Omental fat pad (tissue), 4 donors: ENCODE measurements around the gene FRMD4A. TPM values are rescaled to one million over a fixed set of nuclear protein-coding genes. Genes with fewer than 3 reads are reported as not detected.

Source experiments
- ATAC-seq: fragments of 150-250 bp; one replicate; pipeline ENCODE4 v1.9.1; 2016; ENCODE audit warnings: mild to moderate bottlenecking, moderate library complexity; ENCODE audit not compliant: low FRiP score
- DNase-seq: peaks from one replicate; pipeline ENCODE4 v3.0.0-alpha.2; 2019; ENCODE audit warnings: low spot score
- CTCF ChIP-seq, 3 donors: fragments of 450-650 bp; IDR thresholded peaks; one replicate each; pipeline ENCODE4 v1.5.1; 2016 to 2017; ENCODE audit warnings: antibody characterized with exemption in 3 of 3, mild to moderate bottlenecking in 3 of 3, moderate library complexity in 2 of 3
- small RNA-seq: library from RNA; depleted of rRNA; stranded (forward); fragments of <200 nt; gene quantifications from one replicate; pipeline ENCODE3, GENCODE V24; 2016
- total RNA-seq, 4 donors: library from RNA; depleted of rRNA; stranded (reverse); fragments of >200 nt; gene quantifications; one replicate each; pipeline ENCODE4 v1.1.0, GENCODE V29; 2016

Gene FRMD4A
- total RNA-seq, 4 donors from 2014 or later = 66.8 to 119 (median 81.6) TPM

DNA sequence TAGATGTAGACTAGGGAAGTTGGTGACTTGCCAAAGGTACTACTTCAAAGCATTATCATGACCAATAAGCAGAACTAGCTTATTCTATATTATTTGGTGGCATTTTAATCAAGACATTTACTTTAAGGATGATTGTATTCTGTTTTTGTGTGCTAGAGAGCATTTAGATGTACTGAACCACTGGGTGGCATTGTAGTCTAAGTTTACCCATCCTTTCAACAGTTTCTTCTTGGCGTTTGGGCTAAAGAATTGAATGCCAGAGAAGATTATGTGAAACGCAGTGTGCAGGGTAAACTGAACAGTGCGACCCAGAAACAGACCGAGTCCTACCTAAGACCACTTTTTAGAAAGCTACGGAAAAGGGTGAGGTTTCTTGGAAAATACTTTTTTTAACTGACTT is 717.2 kb downstream of the FRMD4A start:
- no peak for ATAC-seq
- DNase-seq = no peak
- no peak for TF ChIP-seq CTCF (IDR thresholded peaks at IDR 0.05)

DNA sequence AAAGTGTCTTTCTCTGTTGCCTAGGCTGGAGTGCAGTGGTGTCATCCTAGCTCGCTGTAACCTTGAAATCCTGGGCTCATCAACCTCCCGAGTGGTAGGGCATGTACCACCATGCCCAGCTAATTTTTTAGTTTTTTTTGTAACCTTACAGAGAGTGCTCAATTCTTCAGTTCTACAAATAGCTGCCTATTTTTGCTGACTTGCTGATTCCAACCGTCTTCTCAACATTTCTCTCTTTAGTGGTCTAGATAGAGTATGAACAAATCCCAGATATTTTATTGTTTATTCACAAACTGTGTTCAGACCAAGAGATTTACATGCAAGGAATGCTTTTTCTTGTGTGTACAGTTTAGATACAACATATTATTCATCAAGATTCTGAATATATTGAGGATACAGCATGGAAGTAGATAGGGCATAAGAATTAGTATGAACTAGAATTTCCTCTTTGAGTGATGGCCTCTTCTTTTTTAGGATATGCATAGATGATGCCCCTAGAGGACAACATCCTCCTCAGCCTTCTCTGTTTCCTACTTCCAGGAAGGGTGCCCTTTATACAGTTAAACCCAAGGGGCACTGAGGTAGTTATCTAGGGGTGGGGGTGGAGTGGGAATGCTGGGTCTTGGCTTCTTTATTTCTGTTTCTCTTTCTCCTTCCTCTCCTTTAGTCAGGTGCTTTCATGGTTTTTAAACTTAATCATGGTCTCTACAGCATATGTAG is 717.9 kb downstream of the FRMD4A start:
- no peak for DNase-seq
- TF ChIP-seq CTCF (IDR thresholded peaks at IDR 0.05) = no peak
- no peak for ATAC-seq

DNA sequence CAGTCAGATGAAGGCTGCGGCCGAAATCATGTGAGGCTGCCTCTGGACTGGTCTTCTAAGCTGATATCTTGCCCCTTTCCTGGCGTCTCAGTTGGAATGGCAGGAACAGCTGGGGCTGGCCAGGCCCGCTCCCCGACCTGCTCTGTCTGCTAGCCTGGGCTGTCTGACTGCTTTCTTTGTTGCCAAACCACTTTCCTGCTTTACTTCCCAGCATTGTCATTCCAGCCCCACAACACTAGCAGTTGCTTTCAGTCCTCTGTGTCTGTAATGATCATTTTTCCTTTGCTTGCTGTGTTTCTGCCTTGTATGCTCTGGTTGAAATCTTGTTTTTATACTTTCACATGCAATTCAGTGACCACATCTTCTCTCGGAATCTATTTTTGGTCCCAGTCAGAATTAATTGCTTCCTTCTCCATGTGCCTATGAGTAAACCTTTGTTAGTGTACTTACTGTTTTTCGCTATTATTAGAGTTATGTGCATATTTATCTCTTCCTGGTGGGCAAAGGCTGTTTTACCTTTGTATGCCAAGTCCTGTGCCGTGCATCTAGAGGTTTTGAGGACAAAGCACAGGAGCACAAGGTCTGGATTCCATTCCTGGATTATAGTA is 722.4 kb downstream of the FRMD4A start:
- no peak for ATAC-seq
- no peak for TF ChIP-seq CTCF (IDR thresholded peaks at IDR 0.05)
- no peak for DNase-seq

- no peak for DNase-seq
- ATAC-seq = no peak
- no peak for TF ChIP-seq CTCF (IDR thresholded peaks at IDR 0.05)
Measured at GRCh38 chr10:13604357-13605040, 726.2 kb downstream of the FRMD4A start.

DNA sequence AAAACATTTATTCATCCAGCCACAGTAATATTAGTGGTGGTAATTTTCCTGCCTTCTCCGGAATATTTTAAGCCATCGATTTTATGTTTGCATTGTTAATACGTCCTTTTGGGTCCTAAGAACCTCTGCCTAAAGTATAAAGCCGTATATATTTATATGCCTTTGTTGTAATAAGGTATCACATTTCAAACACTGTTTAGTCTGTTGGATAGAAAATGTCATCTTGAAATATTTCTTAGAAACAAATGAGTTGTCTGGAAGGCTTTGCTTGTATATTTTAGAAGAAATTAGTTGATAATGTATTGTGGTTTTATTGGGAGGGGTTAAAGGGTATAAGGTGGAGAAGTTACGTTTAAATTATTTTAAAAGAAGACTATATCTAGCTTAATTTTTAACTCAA is 732.8 kb downstream of the FRMD4A start:
- no peak for TF ChIP-seq CTCF (IDR thresholded peaks at IDR 0.05)
- DNase-seq (no peak), ATAC-seq (no peak)

DNA sequence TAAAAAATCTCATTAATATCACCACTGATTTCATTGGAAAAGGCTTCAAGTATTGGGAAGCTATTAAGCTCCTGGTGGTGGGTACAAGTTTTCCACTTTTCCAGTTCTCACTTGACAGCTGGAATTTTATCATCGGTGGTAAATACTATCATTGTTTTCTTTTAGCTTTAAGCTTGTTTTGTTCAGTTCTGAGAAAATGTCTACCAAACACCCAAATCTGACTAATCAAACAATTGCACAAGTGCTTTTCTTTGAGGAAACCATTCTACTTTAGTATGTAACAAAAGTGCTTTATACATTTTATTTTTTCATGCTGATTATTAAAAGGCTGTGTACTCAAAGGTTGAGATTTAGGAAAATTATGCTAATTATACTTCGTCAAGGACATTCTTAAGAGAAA is 736.1 kb downstream of the FRMD4A start:
- DNase-seq = no peak
- ATAC-seq = no peak
- TF ChIP-seq CTCF (IDR thresholded peaks at IDR 0.05) = no peak

Small RNAs within 50 kb of the gene (small RNA-seq; reads per million reads assigned to genes)
- not detected for gene RNA5SP301
